ENCODE results near the gene MDP1. TPM values are rescaled to one million over a fixed set of nuclear protein-coding genes. Genes with fewer than 3 reads are reported as not detected.
A peak's percentile ranks its signal among the peaks of the same experiment; 100 is the strongest.

Gene MDP1
- total and polyA plus RNA-seq, 2 donors from 2014 or later = 22.8 to 55.4 TPM

DNA sequence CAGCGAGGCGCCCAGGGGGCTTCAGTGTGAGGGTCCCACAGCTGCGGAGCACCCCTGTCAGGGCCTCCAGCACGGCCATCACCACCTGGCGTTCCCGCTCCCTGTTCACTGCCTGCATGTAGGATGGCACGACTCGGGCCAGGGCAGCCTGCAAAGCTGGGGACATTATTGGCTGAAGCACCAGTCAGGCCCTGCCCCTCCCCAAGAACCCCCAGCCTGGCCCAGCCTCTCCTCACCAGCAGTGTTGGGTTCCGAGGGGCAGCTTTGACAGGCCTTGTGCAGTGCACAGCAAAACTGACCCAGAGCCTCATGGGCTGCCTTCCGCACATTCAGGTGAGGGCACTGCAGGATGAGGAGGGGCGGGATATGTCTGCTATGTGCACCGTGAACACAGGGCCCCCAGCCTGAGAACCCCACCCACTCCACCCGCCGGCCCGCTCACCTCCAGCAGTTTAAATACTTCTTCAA, 32.8 kb downstream of the MDP1 start:
- Histone ChIP-seq H3K4me1 (ENCODE audit: control insufficient read depth in 2 of 3, insufficient read depth in 2 of 3, low read depth in 1 of 3, low read length in 3 of 3) (peaks cover 0 to 26% (median 22%) of the 10 kb centered on the region in 3 donors), H3K27ac (ENCODE audit: low read depth in 2 of 2, low read length in 2 of 2) (no peak overlapping the region), H3K9ac (ENCODE audit: low read length in 3 of 3) (no peak overlapping the region), H3K36me3 (ENCODE audit: control insufficient read depth in 2 of 3, insufficient read depth in 3 of 3, low read length in 3 of 3) (peaks cover 0 to 45% (median 27%) of the 10 kb centered on the region in 3 donors), H3K9me3 (ENCODE audit: control insufficient read depth in 2 of 3, insufficient read depth in 1 of 3, low read length in 3 of 3) (no peaks in the 10 kb centered on the region), H3K27me3 (ENCODE audit: control insufficient read depth, insufficient read depth, low read length) (no peaks in the 10 kb centered on the region), H3K4me3 (ENCODE audit: low read length in 3 of 3) (no peak overlapping the region)
- intact Hi-C loops (cut with DNase I) = no loop called here
- no peak for FAIRE-seq
- TF ChIP-seq, protein P1, sequence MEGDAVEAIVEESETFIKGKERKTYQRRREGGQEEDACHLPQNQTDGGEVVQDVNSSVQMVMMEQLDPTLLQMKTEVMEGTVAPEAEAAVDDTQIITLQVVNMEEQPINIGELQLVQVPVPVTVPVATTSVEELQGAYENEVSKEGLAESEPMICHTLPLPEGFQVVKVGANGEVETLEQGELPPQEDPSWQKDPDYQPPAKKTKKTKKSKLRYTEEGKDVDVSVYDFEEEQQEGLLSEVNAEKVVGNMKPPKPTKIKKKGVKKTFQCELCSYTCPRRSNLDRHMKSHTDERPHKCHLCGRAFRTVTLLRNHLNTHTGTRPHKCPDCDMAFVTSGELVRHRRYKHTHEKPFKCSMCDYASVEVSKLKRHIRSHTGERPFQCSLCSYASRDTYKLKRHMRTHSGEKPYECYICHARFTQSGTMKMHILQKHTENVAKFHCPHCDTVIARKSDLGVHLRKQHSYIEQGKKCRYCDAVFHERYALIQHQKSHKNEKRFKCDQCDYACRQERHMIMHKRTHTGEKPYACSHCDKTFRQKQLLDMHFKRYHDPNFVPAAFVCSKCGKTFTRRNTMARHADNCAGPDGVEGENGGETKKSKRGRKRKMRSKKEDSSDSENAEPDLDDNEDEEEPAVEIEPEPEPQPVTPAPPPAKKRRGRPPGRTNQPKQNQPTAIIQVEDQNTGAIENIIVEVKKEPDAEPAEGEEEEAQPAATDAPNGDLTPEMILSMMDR (IDR thresholded peaks at IDR 0.05; ENCODE audit: borderline replicate concordance, extremely low read depth, insufficient read depth) = no peak
- no peak for DNase-seq

DNA sequence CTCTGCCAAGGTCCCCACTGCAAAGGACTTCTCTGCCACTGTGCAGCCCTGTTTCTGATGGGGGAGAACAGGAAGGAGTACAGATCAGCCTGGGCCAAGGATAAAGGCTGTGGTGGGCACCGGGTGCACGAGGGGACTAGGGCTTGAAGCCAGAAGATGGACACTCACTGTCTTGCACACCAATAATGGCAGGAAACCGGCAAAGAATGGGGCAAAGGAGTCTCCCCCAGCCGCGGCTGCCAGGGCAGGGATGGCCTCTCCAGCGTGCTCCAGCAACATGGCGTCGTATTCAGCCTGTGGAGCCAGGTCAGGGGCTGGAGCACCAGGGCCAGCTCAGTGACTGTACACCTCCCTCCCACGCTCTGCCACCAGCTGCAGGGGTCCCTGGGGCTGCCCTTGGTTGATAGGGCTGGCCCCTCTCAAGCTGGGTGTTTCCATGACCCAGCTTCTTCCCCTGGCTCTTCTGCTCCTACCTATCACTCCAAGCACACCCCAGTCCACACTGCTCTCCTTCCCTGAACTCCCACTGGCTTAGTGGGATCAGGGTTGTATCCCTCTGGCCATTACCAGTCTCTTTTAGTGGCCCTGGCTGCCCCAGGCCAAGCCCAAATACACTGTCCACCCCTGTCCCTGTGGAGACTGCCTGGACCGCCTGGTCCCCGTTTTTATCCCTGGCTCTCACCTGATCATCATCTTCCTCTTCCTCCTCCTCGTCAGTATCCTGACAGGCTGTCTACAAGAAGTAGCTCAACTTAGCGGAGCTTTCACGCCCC, 33.6 kb downstream of the MDP1 start:
- Histone ChIP-seq H3K9me3 (ENCODE audit: control insufficient read depth in 2 of 3, insufficient read depth in 1 of 3, low read length in 3 of 3) (no peaks in the 10 kb centered on the region), H3K27me3 (ENCODE audit: control insufficient read depth, insufficient read depth, low read length) (no peaks in the 10 kb centered on the region), H3K4me1 (ENCODE audit: control insufficient read depth in 2 of 3, insufficient read depth in 2 of 3, low read depth in 1 of 3, low read length in 3 of 3) (peaks cover 0 to 18% (median 15%) of the 10 kb centered on the region in 3 donors), H3K9ac (ENCODE audit: low read length in 3 of 3) (no peak overlapping the region), H3K4me3 (ENCODE audit: low read length in 3 of 3) (no peak overlapping the region), H3K27ac (ENCODE audit: low read depth in 2 of 2, low read length in 2 of 2) (no peak overlapping the region), H3K36me3 (ENCODE audit: control insufficient read depth in 2 of 3, insufficient read depth in 3 of 3, low read length in 3 of 3) (peaks cover 0 to 45% (median 27%) of the 10 kb centered on the region in 3 donors)
- FAIRE-seq = no peak
- intact Hi-C loops (cut with DNase I) = no loop called here
- TF ChIP-seq, protein P1 (IDR thresholded peaks at IDR 0.05; ENCODE audit: borderline replicate concordance, extremely low read depth, insufficient read depth) = no peak
- peak in 1 of 5 donors; percentile 64 for DNase-seq

DNA sequence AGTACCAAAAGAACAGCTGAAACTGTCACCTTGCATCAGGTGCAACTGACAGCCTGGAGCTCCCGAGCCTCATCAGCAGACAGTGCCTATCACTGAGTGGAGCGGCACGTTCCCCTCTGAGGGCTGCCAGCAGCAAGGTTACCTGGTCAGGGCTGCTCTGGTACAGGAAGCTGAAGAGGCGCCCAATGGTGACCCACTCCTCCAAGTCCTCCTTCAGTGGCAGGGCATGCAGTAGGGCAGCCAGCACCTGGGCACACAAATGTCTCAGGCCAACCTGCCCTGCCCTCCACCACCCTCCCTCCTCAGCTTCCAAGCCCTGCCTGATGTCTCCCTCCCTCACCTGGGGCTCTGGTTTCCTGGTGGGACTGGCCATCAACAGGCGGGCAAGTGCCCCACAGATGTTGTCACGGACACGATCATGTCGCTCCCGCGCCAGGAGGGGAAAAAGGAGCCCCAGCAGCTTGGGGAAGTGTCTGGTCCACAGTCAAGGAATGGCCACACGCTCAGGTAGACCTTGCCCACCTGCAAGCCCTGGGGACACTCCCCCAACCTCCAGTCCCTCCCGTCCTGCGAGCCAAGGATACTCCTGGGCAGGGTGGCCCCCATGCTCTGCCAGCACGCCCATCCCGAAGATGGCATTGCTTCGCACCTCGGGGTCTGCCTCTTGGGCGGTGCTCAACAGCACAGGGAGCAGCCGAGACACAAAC, 34.3 kb downstream of the MDP1 start:
- FAIRE-seq = no peak
- DNase-seq = peak in 1 of 5 donors; percentile 72
- intact Hi-C loops (cut with DNase I) = no loop called here
- Histone ChIP-seq H3K9ac (ENCODE audit: low read length in 3 of 3) (no peak overlapping the region), H3K27ac (ENCODE audit: low read depth in 2 of 2, low read length in 2 of 2) (peak overlapping the region; percentile 39 to 92), H3K4me3 (ENCODE audit: low read length in 3 of 3) (no peak overlapping the region), H3K27me3 (ENCODE audit: control insufficient read depth, insufficient read depth, low read length) (no peaks in the 10 kb centered on the region), H3K4me1 (ENCODE audit: control insufficient read depth in 2 of 3, insufficient read depth in 2 of 3, low read depth in 1 of 3, low read length in 3 of 3) (peaks cover 0 to 18% (median 15%) of the 10 kb centered on the region in 3 donors), H3K36me3 (ENCODE audit: control insufficient read depth in 2 of 3, insufficient read depth in 3 of 3, low read length in 3 of 3) (peaks cover 0 to 43% (median 27%) of the 10 kb centered on the region in 3 donors), H3K9me3 (ENCODE audit: control insufficient read depth in 2 of 3, insufficient read depth in 1 of 3, low read length in 3 of 3) (no peaks in the 10 kb centered on the region)
- TF ChIP-seq, protein P1 (IDR thresholded peaks at IDR 0.05; ENCODE audit: borderline replicate concordance, extremely low read depth, insufficient read depth) = no peak
